Measurements from ENCODE around the gene DOCK10.

DOCK10 gene

GRCh38 chr2:225040856-225041206 is 1.4 kb downstream of the DOCK10 start:
- DNase-seq: no peak

- no peak for DNase-seq
Observed at GRCh38 chr2:225040142-225040541, 2.1 kb downstream of the DOCK10 start.

GRCh38 chr2:225038231-225038523 is 4.1 kb downstream of the DOCK10 start:
- no peak for DNase-seq

GRCh38 chr2:225037415-225038230 is 4.6 kb downstream of the DOCK10 start:
- no peak for DNase-seq

GRCh38 chr2:225036431-225036830 is 5.8 kb downstream of the DOCK10 start:
- DNase-seq: no peak

GRCh38 chr2:225033440-225034318 is 8.6 kb downstream of the DOCK10 start:
- no peak for DNase-seq

- DNase-seq: no peak
Observed at GRCh38 chr2:225032246-225032645, 10.0 kb downstream of the DOCK10 start.

- DNase-seq: no peak
Observed at GRCh38 chr2:225031599-225031998, 10.7 kb downstream of the DOCK10 start.

- no peak for DNase-seq
Observed at GRCh38 chr2:225030893-225031292, 11.4 kb downstream of the DOCK10 start.

GRCh38 chr2:225030203-225030602 is 12.1 kb downstream of the DOCK10 start:
- no peak for DNase-seq

- DNase-seq: no peak
Observed at GRCh38 chr2:225028572-225028971, 13.7 kb downstream of the DOCK10 start.

GRCh38 chr2:225027061-225027762 is 15.1 kb downstream of the DOCK10 start:
- no peak for DNase-seq

- no peak for DNase-seq
Observed at GRCh38 chr2:225025917-225026571, 16.2 kb downstream of the DOCK10 start.

GRCh38 chr2:225022188-225022587 is 20.1 kb downstream of the DOCK10 start:
- DNase-seq: no peak

GRCh38 chr2:225020168-225020849 is 22.0 kb downstream of the DOCK10 start:
- no peak for DNase-seq

GRCh38 chr2:225019105-225019504 is 23.2 kb downstream of the DOCK10 start:
- no peak for DNase-seq

GRCh38 chr2:225017713-225018112 is 24.6 kb downstream of the DOCK10 start:
- no peak for DNase-seq

GRCh38 chr2:225017098-225017685 is 25.1 kb downstream of the DOCK10 start:
- no peak for DNase-seq

- DNase-seq: no peak
Observed at GRCh38 chr2:225013425-225014365, 28.6 kb downstream of the DOCK10 start.

GRCh38 chr2:225011585-225011984 is 30.7 kb downstream of the DOCK10 start:
- no peak for DNase-seq

GRCh38 chr2:225010804-225011203 is 31.5 kb downstream of the DOCK10 start:
- no peak for DNase-seq
